Natural killer cell (primary cell): Measurements from ENCODE around the gene CYP4V2. TPM values are rescaled to one million over a fixed set of nuclear protein-coding genes. Genes with fewer than 3 reads are reported as not detected.

ENCODE experiments used
- ATAC-seq, 3 donors: fragments of 150-1000 bp in 2 of 3; fragments of 200-7000 bp in 1 of 3; cut with Tn5 transposase; 1 replicate in 1 of 3; 2 replicates in 2 of 3; pipeline ENCODE4 v1.10.0; 2021; ENCODE audit warnings: mild to moderate bottlenecking in 2 of 3, moderate library complexity in 2 of 3
- DNase-seq, 2 donors: peaks; one replicate each; pipeline versions ENCODE4 v3.0.0 to v3.0.0-alpha.2; 2013 to 2021; ENCODE audit warnings: mixed read lengths in 1 of 2
- H3K27ac ChIP-seq: one replicate; pipeline ENCODE4 v1.5.1; 2013; ENCODE audit warnings: mild to moderate bottlenecking, low read length
- H3K27me3 ChIP-seq: one replicate; pipeline ENCODE4 v1.6.1; 2013; ENCODE audit warnings: low read length; ENCODE audit not compliant: control insufficient read depth, insufficient read depth
- H3K36me3 ChIP-seq: one replicate; pipeline ENCODE4 v1.6.1; 2013; ENCODE audit warnings: low read length; ENCODE audit not compliant: control insufficient read depth, insufficient read depth
- H3K4me1 ChIP-seq: one replicate; pipeline ENCODE4 v1.6.1; 2013; ENCODE audit warnings: low read length; ENCODE audit not compliant: control insufficient read depth, insufficient read depth
- H3K4me3 ChIP-seq: one replicate; pipeline ENCODE4 v1.5.1; 2013; ENCODE audit warnings: low read length
- H3K9me3 ChIP-seq: one replicate; pipeline ENCODE4 v1.6.1; 2013; ENCODE audit warnings: low read length; ENCODE audit not compliant: control insufficient read depth, insufficient read depth
- H3K27ac Mint-ChIP-seq, 2 donors: one replicate each; pipeline ENCODE4 v1.8.0; 2022; ENCODE audit warnings: mild to moderate bottlenecking in 2 of 2, mixed read lengths in 2 of 2, moderate library complexity in 1 of 2
- H3K27me3 Mint-ChIP-seq, 2 donors: one replicate each; pipeline ENCODE4 v1.8.0; 2022; ENCODE audit warnings: low read depth in 2 of 2, mixed read lengths in 2 of 2
- H3K36me3 Mint-ChIP-seq: one replicate; pipeline ENCODE4 v1.8.0; 2022; ENCODE audit warnings: mixed read lengths
- H3K4me1 Mint-ChIP-seq, 2 donors: one replicate each; pipeline ENCODE4 v1.8.0; 2022; ENCODE audit warnings: mixed read lengths in 2 of 2
- H3K4me3 Mint-ChIP-seq: one replicate; pipeline ENCODE4 v1.8.0; 2022; ENCODE audit warnings: mild to moderate bottlenecking, moderate library complexity, mixed read lengths
- H3K9me3 Mint-ChIP-seq, 2 donors: one replicate each; pipeline ENCODE4 v1.8.0; 2022; ENCODE audit warnings: mixed read lengths in 2 of 2
- WGBS: methylation state at CpG from one replicate; pipeline ENCODE4 v1.1.7; 2013; ENCODE audit warnings: missing lambda C conversion rate; ENCODE audit not compliant: insufficient coverage; 5-methylcytosine and 5-hydroxymethylcytosine counted together
- intact Hi-C: fragments of 100-400 bp; cut with micrococcal nuclease; formaldehyde crosslinking; loops from one replicate; pipeline ENCODE4 v1.14.2; 2022
- total RNA-seq, 4 donors: library from RNA; stranded (reverse); fragments of 120-200 nt in 1 of 4; gene quantifications; one replicate each; pipeline versions ENCODE4 v1.2.3 to v1.2.4, GENCODE V29; 2013 to 2022
- TF ChIP-seq, protein P1 (sequence below): fragments of 200-600 bp; IDR thresholded peaks from one replicate; pipeline ENCODE4 v1.8.0; 2022; ENCODE audit warnings: antibody characterized with exemption

CYP4V2 gene
- total RNA-seq, 3 donors from 2014 or later (not counting 1 experiment from before 2014, with no cell fraction given): 27.9 to 32.5 (median 31.7) TPM

DNA sequence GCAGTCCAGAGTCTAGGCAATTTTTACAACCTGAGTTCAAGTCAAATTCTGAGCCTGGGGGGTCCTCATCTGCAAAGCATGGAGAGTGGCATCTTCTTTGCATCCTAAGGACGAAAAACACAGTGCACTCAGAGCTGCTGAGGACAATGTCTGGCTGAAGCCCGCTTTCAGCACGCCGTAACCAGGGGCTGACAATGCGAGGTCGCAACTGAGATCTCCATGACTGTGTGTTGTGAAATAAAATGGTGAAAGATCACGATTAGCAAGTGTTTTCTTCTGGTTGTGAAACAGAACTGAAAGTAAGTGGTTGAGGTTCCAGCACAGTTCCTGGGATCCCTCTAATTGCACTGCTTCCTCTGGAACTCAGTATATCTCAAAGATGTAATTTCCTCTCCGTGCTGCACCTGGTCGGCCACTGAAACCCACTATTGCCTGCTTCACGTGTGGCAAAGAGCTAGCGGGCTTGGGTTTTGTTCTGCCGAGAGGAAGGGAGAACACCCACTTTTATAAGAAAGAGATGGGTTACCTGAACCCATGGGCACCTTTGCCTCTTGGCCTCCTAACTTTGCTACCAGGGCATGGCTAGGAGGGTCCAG, 66.9 kb downstream of the CYP4V2 start:
- Histone ChIP-seq H3K4me1 (no peaks in the 10 kb centered on the region), H3K27me3 (no peaks in the 10 kb centered on the region), H3K9me3 (no peaks in the 10 kb centered on the region), H3K4me3 (no peak overlapping the region), H3K27ac (no peak overlapping the region), H3K36me3 (no peaks in the 10 kb centered on the region)
- no peak for ATAC-seq
- TF ChIP-seq, protein P1, sequence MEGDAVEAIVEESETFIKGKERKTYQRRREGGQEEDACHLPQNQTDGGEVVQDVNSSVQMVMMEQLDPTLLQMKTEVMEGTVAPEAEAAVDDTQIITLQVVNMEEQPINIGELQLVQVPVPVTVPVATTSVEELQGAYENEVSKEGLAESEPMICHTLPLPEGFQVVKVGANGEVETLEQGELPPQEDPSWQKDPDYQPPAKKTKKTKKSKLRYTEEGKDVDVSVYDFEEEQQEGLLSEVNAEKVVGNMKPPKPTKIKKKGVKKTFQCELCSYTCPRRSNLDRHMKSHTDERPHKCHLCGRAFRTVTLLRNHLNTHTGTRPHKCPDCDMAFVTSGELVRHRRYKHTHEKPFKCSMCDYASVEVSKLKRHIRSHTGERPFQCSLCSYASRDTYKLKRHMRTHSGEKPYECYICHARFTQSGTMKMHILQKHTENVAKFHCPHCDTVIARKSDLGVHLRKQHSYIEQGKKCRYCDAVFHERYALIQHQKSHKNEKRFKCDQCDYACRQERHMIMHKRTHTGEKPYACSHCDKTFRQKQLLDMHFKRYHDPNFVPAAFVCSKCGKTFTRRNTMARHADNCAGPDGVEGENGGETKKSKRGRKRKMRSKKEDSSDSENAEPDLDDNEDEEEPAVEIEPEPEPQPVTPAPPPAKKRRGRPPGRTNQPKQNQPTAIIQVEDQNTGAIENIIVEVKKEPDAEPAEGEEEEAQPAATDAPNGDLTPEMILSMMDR: no peak
- intact Hi-C loops: no loop called here
- DNase-seq: no peak
- Mint-ChIP-seq H3K4me1 (no peaks in the 10 kb centered on the region), H3K36me3 (no peaks in the 10 kb centered on the region), H3K4me3 (no peak overlapping the region), H3K27ac (no peak overlapping the region), H3K9me3 (no peaks in the 10 kb centered on the region), H3K27me3 (no peaks in the 10 kb centered on the region)
- 91% methylated on average over 12 of the region's 12 CpGs for WGBS

DNA sequence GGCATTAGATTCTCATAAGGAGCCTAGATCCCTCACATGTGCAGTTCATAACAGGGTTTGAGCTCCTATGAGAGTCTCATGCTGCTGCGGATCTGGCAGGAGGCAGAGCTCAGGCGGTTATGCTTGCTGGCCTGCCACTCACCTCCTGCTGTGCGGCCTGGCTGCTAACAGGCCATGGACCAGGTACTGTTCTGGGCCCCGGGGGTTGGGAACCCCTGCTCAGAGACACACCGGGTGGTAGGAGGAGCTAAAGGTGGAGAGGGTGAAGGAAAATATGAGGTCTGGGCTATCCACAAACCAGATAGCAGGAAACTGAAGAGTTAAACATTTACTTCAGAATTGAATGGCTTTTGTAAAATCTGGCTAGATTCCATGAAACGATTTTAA, 68.7 kb downstream of the CYP4V2 start:
- DNase-seq (no peak), ATAC-seq (no peak)
- no peaks in the 10 kb centered on the region for H3K36me3 ChIP-seq
- no peaks in the 10 kb centered on the region for H3K9me3 ChIP-seq
- TF ChIP-seq, protein P1: no peak
- H3K4me3 ChIP-seq: no peak overlapping the region
- Mint-ChIP-seq H3K4me3 (no peak overlapping the region), H3K27ac (no peak overlapping the region), H3K36me3 (no peaks in the 10 kb centered on the region), H3K27me3 (peaks cover 1 to 10% of the 10 kb centered on the region in 2 donors), H3K9me3 (no peaks in the 10 kb centered on the region), H3K4me1 (no peaks in the 10 kb centered on the region)
- no peaks in the 10 kb centered on the region for H3K4me1 ChIP-seq
- H3K27ac ChIP-seq: no peak overlapping the region
- intact Hi-C loops: no loop called here
- WGBS: 92% methylated on average over 6 of the region's 6 CpGs
- H3K27me3 ChIP-seq: no peaks in the 10 kb centered on the region

Other genes with a start within 250 kb of the CYP4V2 start
- gene TLR3, start 122.4 kb upstream of the CYP4V2 start, total RNA-seq: 1 to 10 TPM; 4.9 to 9.5 (median 8.3) TPM
- under 1 TPM in 1 of 3 donors, not detected in 2; 0.33 TPM for gene FAM149A, start 86.9 kb upstream of the CYP4V2 start, total RNA-seq
- gene KLKB1, start 35.9 kb downstream of the CYP4V2 start, total RNA-seq: 1 to 10 TPM in 2 of 3 donors, under 1 TPM in 1; 0.95 to 3.1 (median 1.6) TPM
- 1 to 10 TPM in 1 of 3 donors, under 1 TPM in 1, not detected in 1; 0.68 to 1.1 TPM for gene F11, start 74.6 kb downstream of the CYP4V2 start, total RNA-seq